Eye (tissue), 1 donor: ENCODE data around the gene CFAP70.

Experiments used
- DNase-seq: peaks from one replicate; pipeline ENCODE4 v3.0.0-alpha.2; 2015

Gene CFAP70

DNA sequence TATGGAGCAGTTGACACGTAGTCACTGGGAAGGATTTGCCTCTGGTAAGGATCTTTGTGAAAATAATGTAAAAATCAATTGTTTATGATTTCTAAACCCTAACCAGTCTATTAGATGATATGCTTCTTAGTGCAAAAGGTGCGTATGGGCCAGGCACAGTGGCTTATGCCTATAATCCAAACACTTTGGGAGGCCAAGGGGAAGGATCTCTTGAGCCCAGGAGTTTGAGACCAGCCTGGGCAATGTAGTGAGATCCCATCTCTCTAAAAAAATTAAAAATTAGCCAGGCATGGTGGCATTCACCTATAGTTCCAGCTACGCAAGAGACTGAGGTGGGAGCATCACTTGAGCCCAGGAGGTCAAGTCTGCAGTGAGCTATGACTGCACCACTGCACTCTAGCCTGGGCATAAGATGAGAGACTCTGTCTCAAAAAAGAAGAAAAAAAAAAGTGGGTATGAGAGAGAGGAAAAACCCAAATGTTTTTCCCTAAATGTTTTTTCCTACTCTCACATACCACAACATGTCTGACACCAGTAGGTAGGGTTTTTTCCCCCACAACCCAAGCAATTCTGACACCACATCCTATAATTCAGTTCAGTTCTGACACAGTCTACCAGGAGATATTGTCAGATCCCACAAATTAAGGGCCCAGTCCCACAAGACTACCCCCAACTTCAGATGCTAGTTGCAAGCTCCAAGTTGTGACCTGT lies 148.1 kb downstream of the CFAP70 start:
- no peak for DNase-seq

DNA sequence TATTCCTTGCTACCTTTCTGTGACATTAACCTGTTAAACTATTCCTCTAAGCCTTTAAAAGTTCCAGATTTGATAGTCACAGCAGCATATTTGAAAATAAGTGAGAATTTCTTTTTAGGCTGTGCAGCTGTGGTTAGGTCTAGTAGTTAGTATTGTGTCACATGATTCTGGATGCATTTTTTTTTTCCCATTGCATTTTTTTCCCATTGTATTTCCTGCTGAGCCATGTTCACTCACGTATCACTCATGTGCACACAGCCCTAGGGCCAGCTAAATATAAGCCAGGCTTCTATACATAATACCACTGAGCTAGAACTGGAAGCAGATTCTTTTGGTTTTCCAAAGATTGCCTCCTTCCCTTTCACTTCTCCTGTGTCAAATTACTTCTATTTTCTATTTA lies 149.0 kb downstream of the CFAP70 start:
- no peak for DNase-seq

DNA sequence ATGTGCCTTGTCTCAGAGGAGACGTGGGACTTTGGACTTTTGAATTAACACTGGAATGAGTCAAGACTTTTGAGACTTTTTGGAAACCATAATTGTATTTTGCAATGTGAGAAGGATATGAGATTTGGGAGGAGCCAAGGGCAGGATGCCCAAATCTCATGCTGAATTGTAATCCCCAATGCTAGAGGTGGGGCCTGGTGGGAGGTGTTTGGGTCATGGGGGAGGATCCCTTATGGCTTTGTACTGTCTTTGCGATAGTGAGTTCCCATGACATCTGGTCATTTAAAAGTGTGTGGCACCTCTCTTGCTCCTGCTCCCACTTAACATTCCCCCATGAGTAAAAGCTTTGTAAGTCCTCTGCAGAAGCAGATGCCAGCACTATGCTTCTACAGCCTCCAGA lies 150.8 kb downstream of the CFAP70 start:
- DNase-seq: no peak

DNA sequence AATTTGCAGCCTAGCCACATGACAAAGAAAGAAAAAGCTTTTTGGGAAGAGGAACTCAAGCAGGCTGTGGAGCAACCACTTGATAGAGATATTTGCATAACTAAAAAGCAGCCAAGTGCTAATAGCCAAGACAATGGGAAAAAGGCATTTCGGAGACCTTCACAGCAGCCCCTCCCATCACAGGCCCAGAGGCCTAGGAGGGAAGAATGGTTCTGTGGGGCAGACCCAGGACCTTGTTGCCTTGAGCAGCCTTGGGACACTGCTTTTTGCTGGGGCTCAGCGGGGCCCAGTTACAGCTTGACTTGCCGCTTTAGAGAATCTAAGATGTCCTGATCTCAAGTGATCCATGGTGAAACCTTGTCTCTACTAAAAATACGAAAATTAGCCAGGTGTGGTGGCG lies 152.3 kb downstream of the CFAP70 start:
- no peak for DNase-seq

DNA sequence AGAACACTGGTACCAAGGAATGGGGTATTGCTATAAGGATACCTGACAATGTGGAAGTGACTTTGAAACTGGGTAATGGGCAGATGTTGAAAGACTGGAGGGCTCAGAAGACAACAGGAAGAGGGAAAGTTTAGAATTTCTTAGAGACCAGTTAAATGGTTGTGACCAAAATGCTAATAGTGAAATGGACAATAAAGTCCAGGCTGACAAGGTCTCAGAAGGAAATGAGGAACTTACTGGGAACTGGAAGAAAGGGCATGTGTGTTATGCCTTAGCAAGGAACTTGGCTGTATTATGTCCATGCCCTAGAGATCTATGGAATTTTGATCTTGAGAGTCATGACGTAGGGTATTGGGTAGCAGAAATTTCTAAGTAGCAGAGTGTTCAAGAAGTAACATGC lies 152.8 kb downstream of the CFAP70 start:
- no peak for DNase-seq

DNA sequence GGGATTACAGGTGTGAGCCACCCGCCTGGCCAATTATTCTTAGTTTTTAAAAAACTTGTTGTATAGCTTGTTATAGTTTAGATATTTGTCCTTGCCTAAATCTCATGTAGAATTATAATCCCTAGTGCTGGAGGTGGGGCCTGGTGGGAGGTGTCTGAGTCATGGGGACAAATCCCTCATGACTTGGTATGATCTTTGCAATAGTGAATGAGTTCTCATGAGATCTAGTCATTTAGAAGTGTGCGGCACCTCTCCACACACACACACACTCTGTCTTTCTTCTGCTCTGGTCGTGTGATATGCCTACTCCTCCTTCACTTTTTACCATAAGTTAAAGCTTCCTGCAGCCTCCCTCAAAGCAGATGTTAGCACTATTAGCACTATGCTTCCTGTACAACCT lies 153.6 kb downstream of the CFAP70 start:
- DNase-seq: no peak
